Hepatocyte (in vitro differentiated cells): Measurements from ENCODE around the gene SLCO3A1.

Experiments
- CTCF ChIP-seq: fragments of 200-600 bp; sonication (generic); IDR thresholded peaks from 2 replicates; pipeline ENCODE4 v1.5.1; 2016; ENCODE audit warnings: antibody characterized with exemption, mild to moderate bottlenecking; ENCODE audit not compliant: poor library complexity
- EZH2 ChIP-seq: fragments of 200-600 bp; sonication (generic); IDR thresholded peaks from 2 replicates; pipeline ENCODE4 v1.6.1; 2016; ENCODE audit warnings: antibody characterized with exemption, mild to moderate bottlenecking, borderline replicate concordance

DNA sequence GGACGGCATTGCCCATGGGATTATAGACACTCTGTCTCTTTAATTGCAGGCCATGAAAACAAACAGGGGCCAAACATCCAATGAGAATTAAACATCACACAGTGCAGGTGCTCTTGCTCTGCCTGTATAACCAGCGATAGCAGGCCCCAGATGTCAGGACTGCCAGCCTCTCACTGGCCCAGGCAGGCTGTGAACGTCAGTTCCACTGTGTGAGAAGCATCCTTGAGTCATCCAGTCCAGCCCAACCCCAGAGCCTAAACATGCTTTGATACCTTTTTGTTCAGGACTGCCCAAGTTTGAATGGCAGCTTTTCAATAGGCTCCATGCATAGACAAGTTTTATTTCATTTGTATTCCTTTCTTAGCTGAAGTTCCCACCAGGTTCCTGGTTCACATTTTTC lies 189.8 kb downstream of the SLCO3A1 start:
- TF ChIP-seq CTCF = no peak
- no peak for TF ChIP-seq EZH2
